A204.1 (cell line): Measurements from ENCODE around the gene RPS26.
"Not testable (repeated sequence)": the region's sequence is repeated elsewhere in the genome, so short reads cannot be mapped to it uniquely, and the experiment has no call there.

ENCODE experiments used
- FAIRE-seq: peaks from 2 replicates; lab custom pipeline; 2012; peaks lifted over from hg19 to GRCh38; lab: Jason Lieb, UNC

The RPS26 gene

DNA sequence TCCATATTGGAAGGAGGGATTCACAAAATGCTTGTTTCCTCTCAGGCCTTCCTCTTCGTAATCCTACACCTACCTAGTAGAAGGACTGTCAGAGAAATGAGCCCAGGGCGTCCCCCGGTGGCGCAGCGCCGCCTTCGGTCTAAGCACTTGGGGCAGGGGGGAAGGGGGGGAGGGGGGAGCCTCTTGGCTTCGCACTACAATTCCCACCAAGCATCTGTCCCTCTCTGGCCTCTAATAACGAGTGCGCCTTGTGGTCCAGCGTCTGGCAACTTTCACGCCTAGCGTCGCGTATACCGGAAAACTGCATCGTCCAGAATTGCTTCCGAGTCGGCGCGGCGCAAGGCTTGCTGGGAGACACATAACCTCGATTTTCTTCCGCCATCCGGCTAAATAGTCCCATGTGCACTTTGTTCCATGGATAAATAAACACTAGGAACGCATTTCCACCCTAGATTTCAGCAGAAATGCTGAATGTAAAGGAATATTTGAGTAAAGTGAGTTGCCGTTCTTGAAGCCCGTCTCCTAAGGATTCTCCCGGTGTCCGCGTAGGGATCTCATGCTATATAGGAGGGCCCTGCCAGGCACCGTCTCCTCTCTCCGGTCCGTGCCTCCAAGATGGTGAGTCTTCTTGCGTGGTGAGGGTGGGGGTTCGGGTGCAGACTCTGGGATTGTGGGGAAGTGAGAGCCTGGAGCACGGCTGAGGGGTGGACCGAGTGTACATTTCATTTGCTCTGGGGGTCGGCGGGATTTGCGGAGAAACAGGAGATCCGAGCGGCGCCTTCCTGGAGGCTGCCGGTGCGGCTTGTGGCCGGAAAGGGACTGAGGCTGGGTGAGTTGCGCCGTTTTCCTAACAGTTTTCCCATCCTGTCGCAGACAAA is at the start of gene RPS26:
Gene RPS26, plus strand, starts transcription at position 367 of the 878 bp plus-strand sequence. Its CDS starts 249 bp downstream, at position 616.
- peak; percentile 78 for FAIRE-seq

DNA sequence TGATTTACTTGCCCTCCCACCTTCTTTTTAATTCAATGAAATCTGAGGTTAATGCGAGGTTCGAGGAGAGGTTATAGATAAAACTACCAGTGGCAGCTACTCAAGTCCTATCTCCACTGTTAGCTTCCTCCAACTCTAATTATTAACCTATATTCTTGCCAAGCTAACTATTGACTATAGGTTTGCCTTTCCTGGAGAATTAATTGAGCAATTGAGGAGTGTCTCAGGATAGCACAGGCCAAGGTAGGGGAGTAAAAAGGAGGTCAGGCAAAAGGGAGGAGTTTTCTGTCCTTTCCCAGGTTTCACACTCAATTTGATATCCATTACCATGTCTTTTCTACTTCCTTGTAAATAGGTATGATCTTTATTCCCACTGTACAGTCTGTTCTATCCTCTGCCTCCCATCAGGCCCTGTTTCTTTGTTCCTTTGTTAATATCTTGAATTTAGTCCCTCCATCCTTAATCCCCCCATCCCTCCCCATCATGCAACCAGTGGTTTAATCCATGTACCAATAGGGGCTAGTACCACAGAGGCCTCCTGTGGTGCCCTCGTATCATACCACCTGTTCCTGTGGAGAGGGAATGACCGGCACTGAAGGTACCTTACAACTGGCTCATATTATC is 48.4 kb upstream of the RPS26 start:
- no peak for FAIRE-seq

DNA sequence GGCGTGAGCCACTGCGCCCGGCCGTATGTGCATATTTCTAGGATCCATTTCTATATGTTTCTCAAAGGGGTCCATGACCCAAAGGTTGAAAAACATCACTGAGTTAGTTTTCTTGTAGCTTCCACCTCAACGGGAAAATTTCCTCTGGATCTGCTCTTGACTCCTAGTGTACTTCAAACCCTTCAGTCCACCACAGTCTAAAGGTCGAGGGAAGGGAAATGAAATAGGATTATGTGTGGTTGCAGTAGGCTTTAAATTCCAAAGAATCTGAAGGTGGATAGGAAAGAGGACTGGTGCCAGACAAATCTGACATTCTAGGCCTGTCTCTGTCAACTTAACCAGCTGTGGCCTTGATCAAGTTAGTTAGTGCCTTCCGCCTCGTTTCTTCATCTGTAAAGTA is 46.4 kb upstream of the RPS26 start:
- no peak for FAIRE-seq

DNA sequence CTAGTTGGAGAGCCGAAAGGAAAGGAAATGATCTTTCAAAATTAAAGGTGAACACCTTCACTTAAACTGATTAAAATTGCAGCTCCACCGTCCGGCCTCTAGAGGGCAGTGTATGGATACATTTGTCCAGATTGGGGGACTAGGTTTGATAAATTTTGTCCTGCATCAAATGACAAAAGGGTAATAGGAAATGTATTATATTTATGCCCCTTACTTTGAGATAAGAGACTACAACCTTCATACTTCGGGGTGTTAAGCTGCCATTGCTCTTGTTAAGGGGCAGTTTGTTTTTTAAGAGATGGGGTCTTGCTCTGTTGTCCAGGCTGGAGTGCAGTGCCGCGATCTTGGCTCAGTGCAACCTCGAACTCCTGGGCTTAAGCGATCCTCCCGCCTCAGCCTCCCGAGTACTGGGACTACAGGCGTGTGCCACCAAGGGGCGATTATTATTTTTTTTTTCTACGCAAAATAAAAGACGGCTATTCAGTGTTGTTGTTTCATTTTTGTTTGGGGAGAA is 45.5 kb upstream of the RPS26 start:
- peak; percentile 93 for FAIRE-seq

DNA sequence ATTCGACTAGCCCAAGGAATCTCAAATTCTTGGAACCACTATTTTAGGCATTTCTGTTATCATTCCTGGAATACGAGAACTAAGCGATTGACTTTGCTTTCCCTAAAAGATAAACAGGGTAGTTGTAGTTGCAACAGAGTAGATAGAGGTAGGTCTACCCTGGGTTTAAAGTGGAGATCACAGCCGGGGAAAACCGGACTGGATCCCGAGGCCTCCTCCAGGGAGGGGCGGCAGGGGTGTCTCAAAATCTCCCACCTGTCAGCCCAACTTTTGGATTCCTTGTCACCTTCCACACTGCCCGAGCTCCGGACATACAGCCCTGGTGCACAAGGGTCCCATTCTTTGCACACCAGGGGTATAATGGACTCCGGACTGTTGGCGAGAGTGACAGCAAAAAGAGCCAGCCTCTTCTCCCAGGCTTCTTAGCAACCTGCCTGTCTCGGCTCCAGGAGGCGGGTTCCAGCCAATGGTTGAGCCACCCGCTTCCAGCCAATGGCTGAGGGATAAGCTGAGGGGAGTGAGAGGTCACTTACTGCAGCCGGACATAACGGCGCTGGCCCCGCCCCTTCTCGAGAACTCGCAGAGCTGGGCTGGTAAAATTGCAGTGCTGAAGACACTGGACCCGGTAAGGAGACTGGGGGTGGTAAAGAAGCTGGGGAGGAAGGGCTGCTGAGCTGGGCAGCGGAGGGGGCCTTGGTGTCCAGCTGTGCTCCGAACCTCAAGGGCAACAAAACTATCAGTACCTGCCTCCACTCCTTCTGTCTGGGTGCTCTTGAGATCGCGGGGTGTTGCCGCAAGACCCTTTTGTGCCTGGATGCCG is 44.8 kb upstream of the RPS26 start, which contains the start of gene SUOX:
Gene SUOX, plus strand, starts transcription at position 562 of the 820 bp plus-strand sequence. CDS start 4,946 bp downstream, outside the sequence.
- FAIRE-seq: peak; percentile 97

DNA sequence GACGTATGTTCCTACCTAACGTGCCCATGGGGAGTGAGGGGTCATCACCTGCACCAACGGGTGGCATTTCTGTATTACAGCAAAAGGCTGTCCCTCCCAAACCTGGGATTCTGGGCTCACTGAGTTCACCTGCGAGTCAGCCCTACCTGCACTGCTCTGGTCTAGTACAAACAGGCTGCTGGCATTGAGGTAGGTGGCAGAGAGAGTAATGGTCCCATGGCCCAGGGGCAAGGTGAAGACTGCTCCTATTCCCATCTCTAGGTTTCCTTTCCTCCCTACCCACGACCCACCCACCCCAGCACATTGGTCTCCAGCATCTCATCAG is 44.2 kb upstream of the RPS26 start:
- no peak for FAIRE-seq

DNA sequence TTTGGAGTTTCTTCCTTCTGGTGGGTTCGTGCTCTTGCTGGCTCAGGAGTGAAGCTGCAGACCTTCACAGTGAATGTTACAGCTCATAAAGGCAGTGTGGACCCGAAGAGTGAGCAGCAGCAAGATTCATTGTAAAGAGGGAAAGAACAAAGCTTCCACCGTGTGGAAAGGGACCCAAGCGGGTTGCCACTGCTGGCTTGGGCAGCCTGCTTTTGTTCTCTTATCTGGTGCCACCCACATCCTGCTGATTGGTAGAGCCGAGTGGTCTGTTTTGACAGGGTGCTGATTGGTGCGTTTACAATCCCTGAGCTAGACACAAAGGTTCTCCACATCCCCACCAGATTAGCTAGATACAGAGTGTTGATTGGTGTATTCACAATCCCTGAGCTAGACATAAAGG is 42.2 kb upstream of the RPS26 start:
- not testable (repeated sequence) for FAIRE-seq

DNA sequence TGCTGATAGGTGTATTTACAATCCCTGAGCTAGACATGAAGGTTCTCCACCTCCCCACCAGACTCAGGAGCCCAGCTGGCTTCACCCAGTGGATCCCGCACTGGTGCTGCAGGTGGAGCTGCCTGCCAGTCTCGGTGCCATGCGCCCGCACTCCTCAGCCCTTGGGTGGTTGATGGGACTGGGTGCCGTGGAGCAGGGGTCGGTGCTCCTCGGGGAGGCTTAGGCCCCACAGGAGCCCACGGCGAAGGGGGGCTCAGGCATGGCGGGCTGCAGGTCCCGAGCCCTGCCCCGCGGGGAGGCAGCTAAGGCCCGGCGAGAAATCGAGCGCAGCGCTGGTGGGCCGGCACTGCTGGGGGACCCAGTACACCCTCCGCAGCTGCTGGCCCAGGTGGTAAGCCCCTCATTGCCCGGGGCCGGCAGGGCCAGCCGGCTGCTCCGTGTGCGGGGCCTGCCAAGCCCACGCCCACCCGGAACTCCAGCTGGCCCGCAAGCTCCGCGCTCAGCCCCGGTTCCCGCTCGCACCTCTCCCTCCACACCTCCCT is 41.6 kb upstream of the RPS26 start:
- not testable (repeated sequence) for FAIRE-seq

DNA sequence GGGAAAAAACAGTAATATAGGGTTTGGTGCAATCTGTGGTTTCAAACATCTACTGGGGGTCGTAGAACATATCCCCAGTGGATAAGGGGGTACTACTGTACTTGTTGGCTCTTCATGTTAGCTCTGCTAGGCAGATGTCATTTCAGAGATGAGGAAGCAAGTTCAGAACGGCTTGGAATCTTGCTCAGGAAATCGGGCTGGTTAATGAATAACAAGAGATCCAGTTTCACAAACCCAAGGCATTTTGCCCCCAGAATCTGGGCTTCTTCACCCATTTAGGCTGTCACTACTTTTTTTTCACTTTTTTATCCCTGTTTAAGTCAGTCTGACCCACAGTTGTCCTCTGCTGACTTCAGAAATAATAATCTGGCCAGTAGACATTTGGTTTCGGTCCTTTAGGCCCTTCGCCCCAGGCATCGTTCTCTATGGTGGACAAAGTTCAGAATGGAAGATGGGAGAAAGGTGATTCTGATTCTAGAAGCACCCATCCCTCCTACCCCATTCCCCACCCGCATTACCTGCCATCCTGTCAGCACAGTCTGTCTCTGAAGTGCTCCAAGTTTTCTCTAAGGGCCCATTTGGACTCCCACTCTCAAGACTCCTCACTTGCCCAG is 40.1 kb upstream of the RPS26 start:
- no peak for FAIRE-seq

DNA sequence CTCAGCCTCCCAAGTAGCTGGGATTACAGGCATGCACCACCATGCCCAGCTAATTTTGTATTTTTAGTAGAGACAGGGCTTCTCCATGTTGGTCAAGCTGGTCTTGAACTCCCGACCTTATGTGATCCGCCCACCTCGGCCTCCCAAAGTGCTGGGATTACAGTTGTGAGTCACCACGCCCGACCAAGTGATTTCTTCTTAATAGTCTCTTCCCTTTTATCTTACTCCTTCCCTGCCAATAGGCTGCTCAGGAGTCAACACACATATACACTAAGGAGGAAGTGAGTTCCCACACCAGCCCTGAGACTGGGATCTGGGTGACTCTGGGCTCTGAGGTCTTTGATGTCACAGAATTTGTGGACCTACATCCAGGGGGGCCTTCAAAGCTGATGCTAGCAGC is 38.3 kb upstream of the RPS26 start:
- not testable (repeated sequence) for FAIRE-seq

DNA sequence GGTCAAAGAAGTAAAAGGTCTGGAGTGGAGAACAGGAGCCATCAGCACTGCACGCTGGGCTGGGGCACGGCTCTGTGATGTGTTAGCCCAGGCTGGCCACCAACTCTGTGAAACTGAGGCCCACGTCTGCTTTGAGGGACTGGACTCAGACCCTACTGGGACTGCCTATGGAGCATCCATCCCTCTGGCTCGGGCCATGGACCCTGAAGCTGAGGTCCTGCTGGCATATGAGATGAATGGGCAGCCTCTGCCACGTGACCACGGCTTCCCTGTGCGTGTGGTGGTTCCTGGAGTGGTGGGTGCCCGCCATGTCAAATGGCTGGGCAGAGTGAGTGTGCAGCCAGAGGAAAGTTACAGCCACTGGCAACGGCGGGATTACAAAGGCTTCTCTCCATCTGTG is 37.5 kb upstream of the RPS26 start:
- no peak for FAIRE-seq

DNA sequence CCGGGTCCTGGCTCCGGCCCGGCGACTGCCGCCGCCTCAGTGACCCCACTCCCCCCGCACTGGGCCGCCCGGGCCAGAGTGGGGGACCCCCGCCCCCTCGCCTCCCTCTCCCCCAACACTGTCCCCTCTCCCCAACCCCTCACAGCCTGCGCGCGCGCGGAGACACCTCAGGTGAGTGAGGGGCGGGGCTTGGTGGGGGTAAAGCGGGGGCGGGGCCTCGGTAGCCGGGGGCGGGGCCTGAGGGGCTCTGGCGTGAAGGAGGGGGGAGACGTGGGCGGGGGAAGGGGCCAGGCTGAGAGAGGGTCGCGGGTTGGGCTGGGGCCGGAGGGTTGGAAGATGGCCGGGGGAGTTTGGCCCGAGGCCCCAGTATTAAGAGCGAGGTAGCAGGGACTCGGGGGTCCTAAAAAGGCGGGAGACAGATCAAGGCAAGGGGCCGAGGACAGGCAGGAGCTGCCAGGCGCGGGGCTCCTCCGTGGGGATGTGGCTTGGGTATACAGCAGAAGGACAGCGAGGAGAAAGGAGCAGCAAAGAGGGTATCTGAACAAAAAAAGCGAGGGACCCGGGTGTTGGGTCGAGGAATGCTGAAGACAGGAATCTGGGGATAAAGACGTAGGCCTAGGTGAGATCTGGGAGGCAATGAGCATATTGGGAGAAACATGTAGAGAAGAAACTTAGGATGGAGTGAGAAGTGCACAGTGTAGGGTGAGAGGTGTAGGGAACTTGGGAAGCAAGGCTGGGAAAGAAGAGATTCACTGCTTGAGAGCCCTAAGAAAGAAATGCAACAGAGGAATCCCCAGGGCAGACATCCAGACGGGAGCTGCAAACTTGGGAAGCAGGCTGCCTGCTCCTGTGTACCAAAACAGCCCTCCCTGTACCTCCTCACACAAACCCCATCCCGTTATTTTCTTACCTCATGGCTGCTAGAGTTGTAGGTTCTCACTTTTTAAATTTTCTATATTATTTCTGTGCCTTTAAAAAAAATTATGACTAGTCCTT is 33.9 kb upstream of the RPS26 start:
- FAIRE-seq: no peak

DNA sequence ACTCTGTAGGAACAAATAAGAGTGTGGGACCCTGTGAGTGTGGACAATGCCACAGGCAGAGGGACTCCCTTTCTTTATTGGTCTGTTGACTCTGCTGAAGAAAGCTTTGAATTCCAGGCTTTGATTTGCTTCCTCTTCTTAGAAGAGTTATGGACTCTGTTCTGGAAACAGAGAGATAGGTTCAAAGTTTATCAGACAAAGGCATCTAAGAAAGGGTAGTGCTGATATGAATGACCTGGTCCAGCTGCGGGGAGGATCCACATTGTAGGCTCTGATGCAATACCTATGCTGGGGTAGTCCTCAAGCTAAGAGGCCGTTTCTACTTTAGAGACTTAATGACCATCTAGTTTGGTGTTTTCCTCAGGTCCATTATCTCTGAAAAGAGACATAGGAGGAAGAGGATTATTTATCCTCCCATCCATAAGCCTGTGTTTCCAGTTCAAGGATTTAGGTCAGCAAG is 31.6 kb upstream of the RPS26 start:
- no peak for FAIRE-seq

DNA sequence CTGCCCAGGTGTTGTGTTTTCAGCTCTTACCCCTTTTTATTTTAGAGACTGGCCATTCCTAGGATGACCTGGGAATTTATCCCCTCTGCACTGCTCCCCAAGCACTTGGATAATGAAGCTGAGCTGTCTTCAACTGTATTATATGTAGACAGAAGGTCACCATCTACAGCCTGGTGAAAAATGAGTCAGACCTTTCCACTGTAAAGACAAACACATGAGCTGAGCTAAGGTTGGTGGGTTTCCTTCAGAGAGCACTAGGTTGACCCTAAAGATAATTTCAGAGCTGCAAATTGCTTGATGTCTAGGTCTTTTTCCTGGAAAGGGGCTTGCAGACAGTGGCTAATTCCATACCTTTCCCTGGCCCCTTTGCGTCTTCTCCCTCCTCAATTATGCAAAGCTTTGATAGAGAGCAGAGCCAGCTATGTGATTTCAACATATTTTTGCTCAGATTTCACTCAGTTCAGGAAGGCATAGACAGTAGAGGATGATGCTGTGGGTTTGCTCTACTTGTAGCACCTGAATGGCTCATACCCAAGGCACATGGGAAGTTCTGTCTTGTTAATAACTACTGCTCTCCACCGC is 30.1 kb upstream of the RPS26 start:
- FAIRE-seq: no peak

DNA sequence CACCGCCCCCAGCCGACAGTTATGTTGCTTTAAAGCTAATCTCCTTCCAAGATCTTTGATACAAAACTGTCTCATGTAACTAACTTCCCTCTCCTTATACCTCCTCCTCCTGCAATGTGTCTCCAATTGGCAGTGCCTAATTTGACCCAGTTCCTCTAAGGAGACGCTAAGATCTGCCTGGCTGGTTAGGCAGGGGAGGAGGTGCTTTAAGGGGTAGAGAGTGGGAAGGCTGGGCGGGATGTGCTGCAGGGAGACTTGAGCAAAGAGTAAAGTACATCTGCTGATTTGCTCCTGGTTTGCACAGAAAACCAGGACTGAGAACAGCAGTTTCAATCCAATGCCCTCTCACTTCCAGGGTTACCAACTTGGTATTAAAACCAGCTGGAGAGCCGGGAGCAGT is 28.2 kb upstream of the RPS26 start:
- FAIRE-seq: no peak

DNA sequence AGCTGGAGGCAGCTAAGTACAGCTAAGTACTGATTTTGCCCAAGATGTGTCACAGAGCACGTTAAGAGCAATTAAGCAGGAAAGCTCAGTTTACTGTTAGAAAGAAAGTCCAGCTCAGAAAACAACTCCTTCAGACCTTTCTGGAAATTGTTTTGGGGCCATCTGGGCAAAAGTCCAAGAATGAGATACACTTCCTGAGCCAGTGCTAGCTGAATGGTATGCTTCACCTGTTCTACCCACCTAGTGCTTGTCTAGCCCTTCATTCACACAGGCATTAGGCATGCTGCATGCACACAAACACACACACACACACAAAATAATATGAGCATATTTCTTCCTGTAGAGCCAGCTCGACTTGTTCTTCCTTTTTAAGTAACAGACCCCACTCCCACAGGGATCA is 27.5 kb upstream of the RPS26 start:
- no peak for FAIRE-seq

DNA sequence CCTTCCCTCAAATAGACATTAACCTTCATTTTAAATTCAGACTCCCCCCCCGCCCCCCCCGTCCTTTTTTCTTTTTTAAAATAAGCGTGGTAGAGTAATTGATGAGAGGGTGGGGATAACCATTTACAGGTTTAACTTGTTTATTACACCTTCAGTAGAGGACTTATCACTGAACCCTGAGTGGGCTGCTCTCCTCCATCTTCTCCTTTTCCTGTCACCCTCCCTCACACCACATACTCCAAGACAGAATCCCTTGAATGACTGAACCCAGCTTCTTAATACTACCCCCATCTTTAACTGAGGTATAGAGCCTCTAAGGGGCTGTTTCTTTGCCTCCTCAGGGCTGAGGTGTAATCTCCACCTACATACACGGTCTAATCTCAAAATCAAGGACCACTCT is 24.5 kb upstream of the RPS26 start:
- FAIRE-seq: no peak

DNA sequence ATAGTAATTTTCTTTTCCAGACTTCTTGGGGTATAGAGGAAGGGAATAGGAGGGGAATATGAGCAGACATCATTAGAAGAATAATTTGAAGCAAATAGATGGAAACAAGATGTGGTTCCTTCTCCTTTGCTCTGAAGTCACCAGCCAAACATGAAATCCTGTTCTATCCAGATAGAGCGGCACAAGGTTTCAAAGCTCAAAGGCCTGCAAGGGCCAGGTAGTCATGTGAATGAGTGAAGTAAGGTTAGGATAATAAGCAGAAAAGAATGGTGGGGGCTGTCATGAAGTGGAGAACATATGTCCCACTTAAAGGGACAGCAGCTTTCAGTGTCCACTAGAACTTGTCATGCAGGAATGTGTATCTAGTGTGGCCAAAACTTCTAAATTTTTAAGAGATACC is 23.4 kb upstream of the RPS26 start:
- no peak for FAIRE-seq

DNA sequence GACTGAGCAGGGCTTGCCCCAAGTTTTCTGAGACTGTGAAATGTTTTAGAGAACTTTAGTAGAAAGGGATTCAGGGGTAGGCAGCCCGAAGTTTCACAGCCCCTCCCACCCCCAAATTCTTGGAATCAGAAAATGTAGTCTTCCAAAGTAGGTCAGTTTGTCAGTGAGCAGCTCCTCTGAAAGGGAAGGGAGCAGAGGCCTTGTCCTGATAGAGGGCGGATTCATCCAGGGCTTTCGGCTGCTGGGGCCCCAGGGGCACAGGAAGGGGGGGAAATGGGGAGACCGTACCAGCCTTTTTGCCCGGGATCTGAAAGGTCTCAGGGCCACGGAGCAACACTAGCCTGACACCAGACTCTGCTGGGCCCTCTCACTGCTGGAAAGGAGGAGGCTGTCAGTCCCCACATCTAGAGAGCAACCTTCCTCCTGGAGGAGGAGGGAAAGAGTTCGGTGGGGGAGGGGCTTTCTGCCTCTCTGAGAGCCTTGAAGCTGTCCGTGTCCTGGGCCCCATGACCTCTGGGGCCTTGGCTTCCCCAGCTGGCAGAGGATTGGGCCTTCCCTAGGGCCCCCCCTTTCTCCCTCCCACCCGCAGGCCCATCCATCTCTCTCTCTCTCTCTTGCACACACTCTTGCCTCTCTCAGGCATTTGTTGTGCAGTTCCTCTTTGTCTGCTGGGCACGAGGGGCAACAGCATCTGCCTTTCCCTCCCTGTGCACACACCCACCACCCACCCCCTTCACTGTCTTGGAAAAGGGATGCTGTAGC is 21.1 kb upstream of the RPS26 start, which contains the start of gene IKZF4:
Gene IKZF4, plus strand, starts transcription at position 621 of the 762 bp plus-strand sequence. CDS start 451 bp downstream, outside the sequence.
- FAIRE-seq: no peak
